ENCODE data around the gene MRC1.

MRC1 gene

GRCh38 chr10:17882557-17882956 lies 73.4 kb downstream of the MRC1 start:
- H2BK15ac ChIP-seq (ENCODE audit: low read depth, poor library complexity, severe bottlenecking), result no peak overlapping the region
- WGBS, result 48% methylated on average over 1 of the region's 1 CpG
- H3K9ac ChIP-seq (ENCODE audit: low read length), result no peak overlapping the region

GRCh38 chr10:17883621-17884020 lies 74.5 kb downstream of the MRC1 start:
- no peak overlapping the region for H2BK12ac ChIP-seq (ENCODE audit: low read length in 2 of 2)
- H4K8ac ChIP-seq (ENCODE audit: low read length), result no peak overlapping the region
- WGBS, result 63% methylated on average over 1 of the region's 1 CpG
- H3K23ac ChIP-seq (ENCODE audit: low read length in 2 of 2), result no peak overlapping the region
- peak overlapping the region in 1 of 2 experiments; percentile 55 for H3K14ac ChIP-seq (ENCODE audit: low read length in 2 of 2)
- H3K4ac ChIP-seq (ENCODE audit: low read depth in 1 of 2, low read length in 2 of 2), result no peak overlapping the region
- no peak for DNase-seq
- H2BK15ac ChIP-seq (ENCODE audit: low read depth, poor library complexity, severe bottlenecking), result no peak overlapping the region
- H3K4me1 ChIP-seq (ENCODE audit: control insufficient read depth, insufficient read depth, low read depth, low read length), result no peaks in the 10 kb centered on the region
- no peak overlapping the region for H4K91ac ChIP-seq (ENCODE audit: low read length)
- H3K27me3 ChIP-seq (ENCODE audit: control insufficient read depth in 1 of 2, insufficient read depth in 1 of 2, low read length in 2 of 2), result no peaks in the 10 kb centered on the region
- H3K27ac ChIP-seq (ENCODE audit: low read length, poor library complexity, severe bottlenecking), result no peak overlapping the region
- no peak overlapping the region for H3K9ac ChIP-seq (ENCODE audit: low read length)
- no peak overlapping the region for H2BK5ac ChIP-seq (ENCODE audit: low read depth, low read length, poor library complexity, severe bottlenecking)
- no peak overlapping the region for H2BK120ac ChIP-seq (ENCODE audit: low read depth, low read length)
- H3K9me3 ChIP-seq (ENCODE audit: control insufficient read depth, low read length), result peaks cover 5% of the 10 kb centered on the region
- no peak overlapping the region for H2AFZ ChIP-seq (ENCODE audit: low read depth, low read length)
- H3K36me3 ChIP-seq (ENCODE audit: control insufficient read depth in 1 of 2, insufficient read depth in 2 of 2, low read depth in 1 of 2, low read length in 2 of 2), result no peaks in the 10 kb centered on the region
- no peak overlapping the region for H3K18ac ChIP-seq (ENCODE audit: low read depth in 1 of 2, low read length in 2 of 2)
- no peak overlapping the region for H2AK5ac ChIP-seq (ENCODE audit: low read length, severe bottlenecking)
- H3K4me2 ChIP-seq (ENCODE audit: low read length, poor library complexity, severe bottlenecking), result no peak overlapping the region
- H3K79me1 ChIP-seq (replicated peaks; ENCODE audit: low read length, poor library complexity, severe bottlenecking), result no peaks in the 10 kb centered on the region
- H3K4me3 ChIP-seq (ENCODE audit: insufficient read depth in 1 of 2, low read depth in 1 of 2, low read length in 2 of 2), result no peak overlapping the region

More at GRCh38 chr10:17882557-17882956, 73.4 kb downstream of the MRC1 start:
- peak; percentile 15 for DNase-seq
- Histone ChIP-seq H3K14ac (ENCODE audit: low read length in 2 of 2) (no peak overlapping the region), H3K4me1 (ENCODE audit: control insufficient read depth, insufficient read depth, low read depth, low read length) (no peaks in the 10 kb centered on the region), H2BK12ac (ENCODE audit: low read length in 2 of 2) (no peak overlapping the region), H3K23ac (ENCODE audit: low read length in 2 of 2) (no peak overlapping the region), H3K4me2 (ENCODE audit: low read length, poor library complexity, severe bottlenecking) (no peak overlapping the region), H3K36me3 (ENCODE audit: control insufficient read depth in 1 of 2, insufficient read depth in 2 of 2, low read depth in 1 of 2, low read length in 2 of 2) (no peaks in the 10 kb centered on the region), H2BK120ac (ENCODE audit: low read depth, low read length) (no peak overlapping the region), H2AFZ (ENCODE audit: low read depth, low read length) (no peak overlapping the region), H2AK5ac (ENCODE audit: low read length, severe bottlenecking) (no peak overlapping the region), H4K91ac (ENCODE audit: low read length) (no peak overlapping the region), H3K79me1 (replicated peaks; ENCODE audit: low read length, poor library complexity, severe bottlenecking) (no peaks in the 10 kb centered on the region), H3K9me3 (ENCODE audit: control insufficient read depth, low read length) (peaks cover 5% of the 10 kb centered on the region), H3K4ac (ENCODE audit: low read depth in 1 of 2, low read length in 2 of 2) (no peak overlapping the region), H3K27ac (ENCODE audit: low read length, poor library complexity, severe bottlenecking) (no peak overlapping the region), H4K8ac (ENCODE audit: low read length) (no peak overlapping the region), H2BK5ac (ENCODE audit: low read depth, low read length, poor library complexity, severe bottlenecking) (no peak overlapping the region), H3K27me3 (ENCODE audit: control insufficient read depth in 1 of 2, insufficient read depth in 1 of 2, low read length in 2 of 2) (no peaks in the 10 kb centered on the region), H3K18ac (ENCODE audit: low read depth in 1 of 2, low read length in 2 of 2) (no peak overlapping the region), H3K4me3 (ENCODE audit: insufficient read depth in 1 of 2, low read depth in 1 of 2, low read length in 2 of 2) (no peak overlapping the region)

GRCh38 chr10:17888189-17888588 lies 79.0 kb downstream of the MRC1 start:
- Histone ChIP-seq H3K9me3 (ENCODE audit: control insufficient read depth, low read length) (peaks cover 5% of the 10 kb centered on the region), H2BK15ac (ENCODE audit: low read depth, poor library complexity, severe bottlenecking) (no peak overlapping the region), H3K14ac (ENCODE audit: low read length in 2 of 2) (no peak overlapping the region), H3K4me2 (ENCODE audit: low read length, poor library complexity, severe bottlenecking) (no peak overlapping the region), H2BK12ac (ENCODE audit: low read length in 2 of 2) (no peak overlapping the region), H3K9ac (ENCODE audit: low read length) (no peak overlapping the region), H3K4me3 (ENCODE audit: insufficient read depth in 1 of 2, low read depth in 1 of 2, low read length in 2 of 2) (no peak overlapping the region), H3K36me3 (ENCODE audit: control insufficient read depth in 1 of 2, insufficient read depth in 2 of 2, low read depth in 1 of 2, low read length in 2 of 2) (no peaks in the 10 kb centered on the region), H2BK5ac (ENCODE audit: low read depth, low read length, poor library complexity, severe bottlenecking) (no peak overlapping the region), H4K91ac (ENCODE audit: low read length) (no peak overlapping the region), H3K27ac (ENCODE audit: low read length, poor library complexity, severe bottlenecking) (no peak overlapping the region), H4K8ac (ENCODE audit: low read length) (no peak overlapping the region), H3K4me1 (ENCODE audit: control insufficient read depth, insufficient read depth, low read depth, low read length) (no peaks in the 10 kb centered on the region), H3K18ac (ENCODE audit: low read depth in 1 of 2, low read length in 2 of 2) (no peak overlapping the region), H2AFZ (ENCODE audit: low read depth, low read length) (no peak overlapping the region), H3K27me3 (ENCODE audit: control insufficient read depth in 1 of 2, insufficient read depth in 1 of 2, low read length in 2 of 2) (peaks cover 0 to 3% of the 10 kb centered on the region in 2 experiments), H2AK5ac (ENCODE audit: low read length, severe bottlenecking) (no peak overlapping the region), H3K4ac (ENCODE audit: low read depth in 1 of 2, low read length in 2 of 2) (no peak overlapping the region), H3K79me1 (replicated peaks; ENCODE audit: low read length, poor library complexity, severe bottlenecking) (no peaks in the 10 kb centered on the region), H2BK120ac (ENCODE audit: low read depth, low read length) (no peak overlapping the region), H3K23ac (ENCODE audit: low read length in 2 of 2) (no peak overlapping the region)
- no peak for DNase-seq

GRCh38 chr10:17891435-17891834 lies 82.3 kb downstream of the MRC1 start:
- no peak overlapping the region for H2BK15ac ChIP-seq (ENCODE audit: low read depth, poor library complexity, severe bottlenecking)
- H3K4ac ChIP-seq (ENCODE audit: low read depth in 1 of 2, low read length in 2 of 2), result no peak overlapping the region
- H3K4me3 ChIP-seq (ENCODE audit: insufficient read depth in 1 of 2, low read depth in 1 of 2, low read length in 2 of 2), result no peak overlapping the region
- no peak for DNase-seq
- H3K27ac ChIP-seq (ENCODE audit: low read length, poor library complexity, severe bottlenecking), result no peak overlapping the region
- 84% methylated on average over 6 of the region's 9 CpGs for WGBS
- H3K18ac ChIP-seq (ENCODE audit: low read depth in 1 of 2, low read length in 2 of 2), result no peak overlapping the region
- no peak overlapping the region for H4K8ac ChIP-seq (ENCODE audit: low read length)
- no peak overlapping the region for H2BK12ac ChIP-seq (ENCODE audit: low read length in 2 of 2)
- no peak overlapping the region for H2BK120ac ChIP-seq (ENCODE audit: low read depth, low read length)
- H3K23ac ChIP-seq (ENCODE audit: low read length in 2 of 2), result no peak overlapping the region
- no peak overlapping the region for H3K14ac ChIP-seq (ENCODE audit: low read length in 2 of 2)
- H2AFZ ChIP-seq (ENCODE audit: low read depth, low read length), result no peak overlapping the region
- no peaks in the 10 kb centered on the region for H3K4me1 ChIP-seq (ENCODE audit: control insufficient read depth, insufficient read depth, low read depth, low read length)
- H3K9me3 ChIP-seq (ENCODE audit: control insufficient read depth, low read length), result no peaks in the 10 kb centered on the region
- no peak overlapping the region for H3K4me2 ChIP-seq (ENCODE audit: low read length, poor library complexity, severe bottlenecking)
- H4K91ac ChIP-seq (ENCODE audit: low read length), result no peak overlapping the region
- H2BK5ac ChIP-seq (ENCODE audit: low read depth, low read length, poor library complexity, severe bottlenecking), result no peak overlapping the region
- H3K9ac ChIP-seq (ENCODE audit: low read length), result no peak overlapping the region
- no peaks in the 10 kb centered on the region for H3K79me1 ChIP-seq (replicated peaks; ENCODE audit: low read length, poor library complexity, severe bottlenecking)
- no peak overlapping the region for H2AK5ac ChIP-seq (ENCODE audit: low read length, severe bottlenecking)
- H3K36me3 ChIP-seq (ENCODE audit: control insufficient read depth in 1 of 2, insufficient read depth in 2 of 2, low read depth in 1 of 2, low read length in 2 of 2), result no peaks in the 10 kb centered on the region
- H3K27me3 ChIP-seq (ENCODE audit: control insufficient read depth in 1 of 2, insufficient read depth in 1 of 2, low read length in 2 of 2), result peaks cover 2 to 3% of the 10 kb centered on the region in 2 experiments

All from mesenchymal stem cell (in vitro differentiated cells and primary cell).